NCI-H2227 (cell line): ENCODE results near the gene PRXL2B.

ENCODE experiments used
- DNase-seq: peaks from one replicate; lab custom pipeline; 2025; ENCODE audit not compliant: unreplicated experiment; lab: John Stamatoyannopoulos, UW

Gene PRXL2B

GRCh38 chr1:2584686-2585317 lies 1.8 kb upstream of the PRXL2B start:
- DNase-seq, result no peak

- DNase-seq, result peak; percentile 54
Measured at GRCh38 chr1:2585318-2586092, 1.1 kb upstream of the PRXL2B start.

GRCh38 chr1:2587071-2587859 lies 688 bp downstream of the PRXL2B start:
- no peak for DNase-seq

DNA sequence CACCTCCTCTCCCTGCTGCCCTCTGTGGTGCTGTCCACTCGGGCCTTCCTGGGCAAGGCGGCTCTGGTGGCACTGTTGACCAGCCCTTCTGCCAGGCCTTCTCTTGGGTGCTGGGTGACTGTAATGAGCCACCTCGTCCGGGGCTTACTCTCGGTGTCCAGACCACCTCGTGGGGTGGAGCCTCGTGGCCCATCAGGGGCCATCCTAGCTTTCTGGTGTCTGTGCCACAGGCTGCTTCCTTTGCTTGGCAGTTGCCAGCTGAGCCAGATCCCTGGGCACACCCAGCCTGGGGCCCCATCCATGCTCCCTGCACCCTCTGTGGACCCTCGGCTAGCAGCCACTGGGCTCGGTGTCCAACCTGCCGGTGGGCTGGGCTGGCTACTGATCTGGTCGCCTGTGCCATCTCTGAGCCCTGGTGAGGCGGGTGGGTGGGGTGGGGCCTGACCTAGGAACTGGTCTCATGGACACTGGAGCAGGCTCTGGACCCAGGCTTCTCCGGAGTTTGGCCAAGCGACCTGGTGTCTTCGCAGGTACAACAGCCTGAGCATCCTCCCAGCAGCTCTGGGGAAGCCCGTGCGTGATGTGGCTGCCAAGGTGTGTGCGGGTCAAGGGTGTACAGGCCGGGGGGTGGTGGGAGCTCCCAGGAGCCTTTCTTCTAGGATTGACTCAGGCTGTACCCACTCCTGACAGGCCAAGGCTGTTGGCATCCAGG lies 1.4 kb downstream of the PRXL2B start:
- no peak for DNase-seq

DNA sequence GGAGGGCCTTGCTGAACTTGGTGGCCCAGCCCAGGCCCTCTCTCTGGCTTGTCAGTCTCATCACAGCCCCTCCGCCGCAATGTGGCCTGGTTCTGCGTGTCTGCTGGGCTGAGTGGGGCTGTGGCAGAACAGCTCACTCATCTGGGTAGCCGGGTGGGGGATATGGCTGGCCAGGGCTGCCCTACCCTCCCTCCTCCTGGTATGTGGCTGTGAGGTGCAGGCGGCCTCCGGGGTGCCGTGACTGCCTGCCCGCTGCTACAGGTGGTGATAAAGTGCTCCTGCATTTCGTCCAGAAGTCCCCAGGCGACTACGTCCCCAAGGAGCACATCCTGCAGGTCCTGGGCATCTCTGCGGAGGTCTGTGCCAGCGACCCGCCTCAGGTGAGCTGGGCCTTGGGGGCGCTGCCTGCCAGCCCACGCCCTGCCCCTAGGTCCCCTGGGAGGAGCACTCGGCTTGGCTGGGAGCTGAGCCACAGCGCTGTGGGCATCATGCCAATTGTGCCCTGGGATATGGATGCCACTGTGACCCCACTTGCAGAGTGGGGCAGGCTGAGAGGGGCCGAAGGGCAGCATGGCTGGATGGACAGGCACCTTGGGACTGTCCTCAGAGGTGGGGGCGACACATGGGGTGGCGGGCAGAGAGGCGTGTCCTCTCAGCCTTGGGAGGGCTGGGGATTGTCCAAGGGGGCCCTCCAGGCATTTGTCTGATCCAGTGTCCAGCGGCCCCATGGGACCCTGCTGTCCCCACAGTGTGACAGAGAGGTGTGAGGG lies 2.3 kb downstream of the PRXL2B start:
- DNase-seq, result no peak

DNA sequence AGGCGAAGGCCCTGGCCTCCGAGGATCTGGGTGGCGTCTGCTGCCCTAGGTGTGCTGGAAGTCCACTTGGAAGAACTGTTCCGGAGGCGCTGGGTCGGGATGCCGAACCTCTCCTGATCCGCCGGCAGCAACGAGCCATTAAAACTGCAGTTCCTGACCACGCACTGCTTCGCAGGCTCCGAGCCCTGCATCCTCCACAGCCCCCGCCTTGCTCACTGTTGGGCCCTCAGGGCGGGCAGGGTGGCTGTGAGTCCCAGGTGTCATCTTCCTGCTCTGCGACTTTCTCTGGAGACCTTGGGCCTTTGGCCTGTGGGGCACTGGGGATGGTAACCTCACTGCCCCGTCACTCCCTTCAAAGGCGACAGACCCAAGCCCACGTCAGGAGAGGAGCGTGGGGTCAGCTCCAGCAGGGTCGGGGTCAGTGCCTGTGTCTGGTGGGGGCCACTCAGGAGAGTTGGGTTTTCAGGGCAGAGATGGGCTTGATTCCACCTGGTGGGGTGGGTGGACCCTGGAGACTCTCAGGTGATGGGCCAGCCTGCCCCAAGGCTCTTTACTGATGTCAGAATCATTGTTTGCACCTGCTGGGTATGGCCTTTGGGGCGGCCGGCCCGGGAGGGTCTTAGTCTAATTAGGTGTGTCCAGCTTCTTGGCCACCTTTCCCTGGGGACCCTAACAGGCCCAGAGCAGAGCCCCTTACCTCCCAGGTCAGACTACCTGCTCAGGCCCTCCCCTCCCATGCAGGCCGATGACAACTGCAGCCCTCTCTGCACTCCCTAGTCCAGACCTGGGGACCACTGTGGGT lies 3.1 kb downstream of the PRXL2B start:
- DNase-seq, result no peak

GRCh38 chr1:2590233-2591141 lies 3.9 kb downstream of the PRXL2B start:
- no peak for DNase-seq

DNA sequence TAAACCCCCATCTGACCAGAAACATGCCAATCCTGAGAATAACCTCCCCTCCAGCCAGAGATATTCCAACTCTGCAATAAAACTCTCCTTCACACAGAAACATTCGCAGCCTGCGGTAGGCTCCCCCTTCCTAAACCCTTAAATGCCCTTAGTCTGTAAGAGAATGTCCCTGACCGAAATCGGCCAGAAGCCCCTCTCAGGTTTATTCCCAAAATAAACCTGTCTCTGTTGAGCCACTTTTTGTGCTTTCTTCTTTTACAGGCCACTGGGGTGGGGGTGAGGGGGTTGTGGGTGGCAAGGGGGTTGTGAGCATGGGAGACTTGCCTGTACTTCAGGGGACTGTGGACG lies 4.6 kb downstream of the PRXL2B start:
- DNase-seq, result no peak

DNA sequence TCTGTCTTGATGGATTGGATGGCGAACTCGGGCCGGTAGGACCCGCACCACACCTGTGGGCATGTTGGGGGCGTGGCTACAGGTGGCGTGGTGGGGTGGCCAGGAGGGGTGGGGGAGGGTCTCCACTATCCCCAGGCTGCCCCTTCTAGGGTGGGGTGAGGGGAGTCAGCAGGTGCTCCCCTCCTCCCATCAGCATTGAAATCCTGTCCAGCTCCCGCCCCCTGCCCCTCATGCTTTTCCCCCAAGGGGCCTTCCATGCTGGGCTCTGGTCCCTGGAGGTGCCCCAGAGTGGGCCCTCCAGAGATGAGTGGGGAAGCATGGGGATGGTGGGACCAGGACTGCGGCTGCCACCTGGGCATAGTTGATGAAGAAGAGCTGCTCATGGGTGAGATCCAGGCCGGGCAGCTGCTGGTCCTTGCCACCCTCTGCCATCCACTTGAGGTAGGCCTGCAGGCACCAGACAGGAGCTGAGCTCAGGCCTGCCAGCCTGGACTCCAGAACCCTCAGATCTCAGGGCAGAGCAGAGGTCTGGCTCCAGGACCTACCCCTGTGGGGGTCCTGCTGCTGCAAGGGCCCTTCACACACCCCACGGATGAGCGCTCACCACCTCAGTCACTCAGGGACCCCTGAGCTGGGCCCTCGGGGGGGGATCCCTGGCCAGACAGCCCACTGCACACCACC lies 5.1 kb downstream of the PRXL2B start:
- no peak for DNase-seq

- no peak for DNase-seq
Measured at GRCh38 chr1:2592672-2593071, 6.1 kb downstream of the PRXL2B start.

DNA sequence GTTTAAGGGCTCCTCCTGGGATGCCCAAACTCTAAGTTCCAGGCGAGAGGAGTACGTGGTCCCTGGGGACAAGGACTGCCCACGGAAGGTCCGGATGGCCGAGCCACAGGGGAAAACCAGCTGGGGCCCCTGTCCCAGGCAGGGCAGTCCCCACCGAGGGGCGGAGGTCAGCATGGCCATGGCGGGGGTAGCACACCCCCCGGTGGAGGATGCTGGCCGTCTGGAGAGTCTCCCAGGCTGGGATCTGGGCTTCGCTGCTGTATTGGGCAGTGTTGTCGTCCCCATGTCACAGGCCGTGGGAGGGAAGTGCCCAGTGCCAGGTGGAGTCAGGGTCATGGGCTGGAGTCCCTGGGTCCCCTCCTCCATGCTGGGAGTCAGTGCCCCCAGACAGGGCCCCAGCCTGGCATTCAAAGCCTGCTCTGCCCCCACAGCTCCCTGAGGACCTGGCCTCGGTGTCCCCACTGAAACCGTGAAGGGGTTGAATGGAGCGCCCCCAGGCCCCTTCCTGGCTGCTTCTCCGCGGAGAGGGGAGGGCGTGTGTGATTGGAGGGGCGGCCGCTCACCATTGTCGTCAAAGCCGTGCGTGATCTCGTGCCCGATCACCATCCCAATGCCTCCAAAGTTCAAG lies 6.8 kb downstream of the PRXL2B start:
- no peak for DNase-seq

DNA sequence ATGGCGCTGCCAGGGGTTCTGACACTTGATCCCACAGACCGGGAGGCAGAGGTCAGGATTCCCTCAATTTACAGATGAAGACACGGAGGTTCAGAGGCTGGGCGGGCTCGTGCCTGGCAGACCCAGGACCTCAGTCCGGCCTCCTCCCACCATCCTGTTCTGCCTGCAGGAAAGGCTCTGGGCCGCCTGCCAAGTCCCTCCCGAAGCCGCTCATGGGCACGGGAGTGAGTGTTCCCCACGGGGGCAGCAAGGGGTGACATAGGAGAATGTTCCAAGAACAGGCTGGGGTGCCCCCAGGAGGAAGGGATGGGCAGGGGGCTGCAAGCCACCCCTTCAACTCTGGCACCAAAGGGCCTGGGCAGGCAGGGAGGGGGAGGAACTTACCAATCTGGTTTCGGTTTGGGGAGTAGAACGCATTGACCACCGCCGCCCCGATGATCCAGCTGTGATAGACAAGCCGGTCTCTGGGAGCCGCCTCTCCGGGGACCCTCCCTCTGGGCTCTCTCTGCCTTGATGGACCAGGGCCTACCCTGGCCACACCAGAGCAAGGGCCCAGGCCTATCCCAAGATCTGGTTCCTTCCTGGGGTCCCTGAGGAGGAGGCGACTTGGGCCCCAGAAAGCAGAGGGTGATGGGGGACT lies 7.5 kb downstream of the PRXL2B start:
- no peak for DNase-seq

GRCh38 chr1:2594641-2595131 lies 8.1 kb downstream of the PRXL2B start:
- DNase-seq, result no peak

DNA sequence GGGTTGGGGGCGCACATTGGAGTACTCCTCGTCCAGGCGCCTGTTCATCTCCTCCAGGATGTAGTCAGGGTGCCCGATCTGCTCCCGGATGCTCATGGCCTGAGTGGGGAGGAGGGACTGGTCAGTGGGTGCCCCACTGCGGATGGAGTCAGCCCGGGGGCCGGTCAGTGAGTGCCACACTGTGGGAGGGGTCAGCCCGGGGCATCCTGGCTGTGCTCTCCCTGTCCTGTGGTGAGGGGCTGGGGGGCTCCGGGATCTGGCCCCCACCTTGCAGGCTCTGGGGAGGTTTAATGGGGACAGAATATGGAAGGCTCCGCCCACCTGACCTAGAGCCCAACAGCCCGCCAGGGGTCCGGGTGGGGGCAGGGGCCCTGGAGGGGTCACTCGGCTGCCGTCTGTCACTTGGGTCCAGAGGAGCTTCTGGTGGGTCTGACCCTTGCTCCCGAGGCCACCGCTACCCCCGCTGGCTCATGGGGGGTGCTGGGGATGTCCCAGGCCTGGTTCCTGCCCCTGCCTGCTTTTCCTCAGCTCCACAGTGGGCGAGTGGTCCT lies 8.8 kb downstream of the PRXL2B start:
- DNase-seq, result no peak

- DNase-seq, result no peak
Measured at GRCh38 chr1:2595812-2596529, 9.4 kb downstream of the PRXL2B start.
